ENCODE results near the gene FRMD4B. TPM values are rescaled to one million over a fixed set of nuclear protein-coding genes. Genes with fewer than 3 reads are reported as not detected.
"Not testable (repeated sequence)": the region's sequence is repeated elsewhere in the genome, so short reads cannot be mapped to it uniquely, and the experiment has no call there.

The FRMD4B gene
- total and polyA plus RNA-seq, 4 donors, result 16.6 to 96.4 (median 39.0) TPM

DNA sequence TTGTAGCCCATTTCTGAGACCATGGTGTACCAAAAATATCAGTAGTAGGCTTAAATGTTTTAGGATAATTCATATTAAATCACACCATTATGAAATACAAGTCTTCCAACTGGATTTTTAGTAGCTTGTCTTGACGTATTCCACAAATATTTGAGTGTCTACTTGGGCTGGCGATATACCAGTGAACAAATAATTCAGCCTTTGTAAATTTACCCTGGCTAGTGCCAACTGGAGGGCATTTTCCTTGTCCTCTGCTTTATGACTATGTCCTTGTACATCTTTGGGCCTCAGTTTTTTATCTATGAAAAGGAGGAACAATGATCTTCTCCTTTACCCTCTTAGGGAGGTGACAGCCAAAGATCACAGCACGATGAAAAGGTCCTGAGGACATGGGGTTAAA, 114.8 kb downstream of the FRMD4B start:
- WGBS, 2 donors, result 77 to 83% methylated on average over 3 of the region's 3 CpGs
- Histone ChIP-seq H3K27me3 (ENCODE audit: control insufficient read depth in 3 of 3, insufficient read depth in 3 of 3, low read length in 2 of 3) (no peaks in the 10 kb centered on the region), H3K4me1 (ENCODE audit: control insufficient read depth in 5 of 5, insufficient read depth in 5 of 5, low read length in 5 of 5) (no peaks in the 10 kb centered on the region), H3K36me3 (ENCODE audit: control insufficient read depth in 4 of 4, insufficient read depth in 4 of 4, low read length in 4 of 4) (peaks cover 0 to 6% (median 0%) of the 10 kb centered on the region in 4 donors), H3K9ac (ENCODE audit: insufficient read depth in 1 of 2, low read length in 2 of 2) (no peak overlapping the region), H3K9me3 (ENCODE audit: control insufficient read depth in 4 of 4, insufficient read depth in 3 of 4, low read length in 3 of 4) (no peaks in the 10 kb centered on the region), H3K27ac (ENCODE audit: low read depth in 1 of 2, low read length in 1 of 2) (no peak overlapping the region), H3K4me3 (no peak overlapping the region)
- no peak for DNase-seq
- TF ChIP-seq, protein P1, sequence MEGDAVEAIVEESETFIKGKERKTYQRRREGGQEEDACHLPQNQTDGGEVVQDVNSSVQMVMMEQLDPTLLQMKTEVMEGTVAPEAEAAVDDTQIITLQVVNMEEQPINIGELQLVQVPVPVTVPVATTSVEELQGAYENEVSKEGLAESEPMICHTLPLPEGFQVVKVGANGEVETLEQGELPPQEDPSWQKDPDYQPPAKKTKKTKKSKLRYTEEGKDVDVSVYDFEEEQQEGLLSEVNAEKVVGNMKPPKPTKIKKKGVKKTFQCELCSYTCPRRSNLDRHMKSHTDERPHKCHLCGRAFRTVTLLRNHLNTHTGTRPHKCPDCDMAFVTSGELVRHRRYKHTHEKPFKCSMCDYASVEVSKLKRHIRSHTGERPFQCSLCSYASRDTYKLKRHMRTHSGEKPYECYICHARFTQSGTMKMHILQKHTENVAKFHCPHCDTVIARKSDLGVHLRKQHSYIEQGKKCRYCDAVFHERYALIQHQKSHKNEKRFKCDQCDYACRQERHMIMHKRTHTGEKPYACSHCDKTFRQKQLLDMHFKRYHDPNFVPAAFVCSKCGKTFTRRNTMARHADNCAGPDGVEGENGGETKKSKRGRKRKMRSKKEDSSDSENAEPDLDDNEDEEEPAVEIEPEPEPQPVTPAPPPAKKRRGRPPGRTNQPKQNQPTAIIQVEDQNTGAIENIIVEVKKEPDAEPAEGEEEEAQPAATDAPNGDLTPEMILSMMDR (IDR thresholded peaks at IDR 0.05; ENCODE audit: control extremely low read depth, extremely low read depth), result no peak
- no peak for ATAC-seq (ENCODE audit: insufficient read depth, low FRiP score)

DNA sequence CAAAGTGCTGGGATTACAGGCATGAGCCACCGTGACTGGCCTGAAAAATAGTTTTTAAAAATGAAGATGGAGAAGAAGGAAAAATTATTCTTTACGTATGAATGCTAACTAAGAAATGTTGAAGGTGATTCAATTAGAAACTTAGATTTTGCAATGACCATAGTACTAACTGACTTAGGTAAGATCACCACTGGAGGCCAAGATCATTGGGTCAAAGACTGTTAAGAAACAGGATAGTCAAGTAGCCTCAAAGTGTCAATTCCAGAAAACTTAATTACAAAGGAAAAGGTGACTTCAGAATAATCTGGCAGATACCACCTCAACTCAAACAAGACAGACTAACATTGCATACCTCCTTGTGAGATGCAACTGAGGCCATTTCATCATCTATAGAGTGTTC, 119.3 kb downstream of the FRMD4B start:
- TF ChIP-seq, protein P1 (IDR thresholded peaks at IDR 0.05; ENCODE audit: control extremely low read depth, extremely low read depth), result no peak
- DNase-seq (no peak), ATAC-seq (ENCODE audit: insufficient read depth, low FRiP score) (no peak)
- 97% methylated on average over 2 of the region's 2 CpGs for WGBS, 2 donors
- no peak overlapping the region for H3K9ac ChIP-seq (ENCODE audit: insufficient read depth in 1 of 2, low read length in 2 of 2)
- no peaks in the 10 kb centered on the region for H3K4me1 ChIP-seq (ENCODE audit: control insufficient read depth in 5 of 5, insufficient read depth in 5 of 5, low read length in 5 of 5)
- H3K4me3 ChIP-seq, result no peak overlapping the region
- H3K36me3 ChIP-seq (ENCODE audit: control insufficient read depth in 4 of 4, insufficient read depth in 4 of 4, low read length in 4 of 4), result peaks cover 0 to 8% (median 0%) of the 10 kb centered on the region in 4 donors
- no peaks in the 10 kb centered on the region for H3K27me3 ChIP-seq (ENCODE audit: control insufficient read depth in 3 of 3, insufficient read depth in 3 of 3, low read length in 2 of 3)
- H3K9me3 ChIP-seq (ENCODE audit: control insufficient read depth in 4 of 4, insufficient read depth in 3 of 4, low read length in 3 of 4), result no peaks in the 10 kb centered on the region
- H3K27ac ChIP-seq (ENCODE audit: low read depth in 1 of 2, low read length in 1 of 2), result no peak overlapping the region

DNA sequence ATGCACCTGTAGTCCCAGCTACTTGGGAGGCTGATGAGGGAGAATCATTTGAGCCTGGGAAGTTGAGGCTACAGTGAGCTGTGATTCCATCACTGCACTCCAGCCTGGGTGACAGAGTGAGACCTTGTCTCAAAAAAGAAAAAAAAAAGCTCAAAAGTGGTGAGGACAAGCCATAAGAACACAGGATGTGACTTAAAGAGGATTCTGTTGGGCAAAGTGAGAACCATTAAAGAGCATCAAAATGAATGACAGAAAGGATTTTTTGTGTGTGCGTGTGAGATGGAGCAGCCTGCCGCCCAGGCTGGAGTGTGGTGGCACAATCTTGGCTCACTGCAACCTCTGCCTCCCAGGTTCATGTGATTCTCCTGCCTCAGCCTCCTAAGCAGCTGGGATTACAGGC, 119.8 kb downstream of the FRMD4B start:
- not testable (repeated sequence) for H3K9me3 ChIP-seq (ENCODE audit: control insufficient read depth in 4 of 4, insufficient read depth in 3 of 4, low read length in 3 of 4); H3K36me3 ChIP-seq (ENCODE audit: control insufficient read depth in 4 of 4, insufficient read depth in 4 of 4, low read length in 4 of 4); ATAC-seq (ENCODE audit: insufficient read depth, low FRiP score); H3K9ac ChIP-seq (ENCODE audit: insufficient read depth in 1 of 2, low read length in 2 of 2); H3K4me1 ChIP-seq (ENCODE audit: control insufficient read depth in 5 of 5, insufficient read depth in 5 of 5, low read length in 5 of 5); H3K27me3 ChIP-seq (ENCODE audit: control insufficient read depth in 3 of 3, insufficient read depth in 3 of 3, low read length in 2 of 3); DNase-seq; H3K4me3 ChIP-seq; H3K27ac ChIP-seq (ENCODE audit: low read depth in 1 of 2, low read length in 1 of 2)
- 94 to 96% methylated on average over 2 of the region's 2 CpGs for WGBS, 2 donors

DNA sequence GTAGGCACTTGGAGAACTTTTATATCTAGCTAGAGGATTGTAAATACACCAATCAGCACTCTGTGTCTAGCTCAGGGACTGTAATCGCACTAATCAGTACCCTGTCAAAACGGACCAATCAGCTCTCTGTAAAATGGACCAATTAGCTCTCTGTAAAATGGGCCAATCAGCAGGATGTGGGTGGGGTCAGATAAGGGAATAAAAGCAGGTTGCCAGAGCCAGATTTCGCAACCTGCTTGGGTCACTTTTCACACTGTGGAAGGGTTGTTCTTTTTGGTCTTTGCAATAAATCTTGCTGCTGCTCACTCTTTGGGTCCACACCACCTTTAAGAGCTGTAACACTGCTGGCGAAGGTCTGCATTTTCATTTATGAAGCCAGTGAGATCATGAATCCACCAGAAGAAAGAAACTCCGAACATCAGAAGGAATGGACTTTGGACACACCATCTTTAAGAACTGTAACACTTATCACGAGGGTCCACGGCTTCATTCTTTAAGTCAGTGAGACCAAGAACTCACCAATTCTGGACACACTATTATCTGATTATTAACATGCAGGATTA, 125.0 kb downstream of the FRMD4B start:
- H3K4me3 ChIP-seq; H3K36me3 ChIP-seq (ENCODE audit: control insufficient read depth in 4 of 4, insufficient read depth in 4 of 4, low read length in 4 of 4); H3K9me3 ChIP-seq (ENCODE audit: control insufficient read depth in 4 of 4, insufficient read depth in 3 of 4, low read length in 3 of 4); H3K27ac ChIP-seq (ENCODE audit: low read depth in 1 of 2, low read length in 1 of 2); DNase-seq; H3K9ac ChIP-seq (ENCODE audit: insufficient read depth in 1 of 2, low read length in 2 of 2); H3K27me3 ChIP-seq (ENCODE audit: control insufficient read depth in 3 of 3, insufficient read depth in 3 of 3, low read length in 2 of 3); ATAC-seq (ENCODE audit: insufficient read depth, low FRiP score); H3K4me1 ChIP-seq (ENCODE audit: control insufficient read depth in 5 of 5, insufficient read depth in 5 of 5, low read length in 5 of 5): not testable (repeated sequence)
- 97 to 98% methylated on average over 7 of the region's 7 CpGs for WGBS, 2 donors
